Stimulated activated CD4-positive, alpha-beta T cell treated with anti-CD3 and anti-CD28 coated beads, Interleukin-12 subunit alpha, Interleukin-12 subunit beta, amount 100 ng/mL, for 4 hours (primary cell): ENCODE results near the gene CITED4.

ENCODE experiments used
- DNase-seq: peaks from one replicate; pipeline ENCODE4 v3.0.0-alpha.2; 2020

CITED4 gene

DNA sequence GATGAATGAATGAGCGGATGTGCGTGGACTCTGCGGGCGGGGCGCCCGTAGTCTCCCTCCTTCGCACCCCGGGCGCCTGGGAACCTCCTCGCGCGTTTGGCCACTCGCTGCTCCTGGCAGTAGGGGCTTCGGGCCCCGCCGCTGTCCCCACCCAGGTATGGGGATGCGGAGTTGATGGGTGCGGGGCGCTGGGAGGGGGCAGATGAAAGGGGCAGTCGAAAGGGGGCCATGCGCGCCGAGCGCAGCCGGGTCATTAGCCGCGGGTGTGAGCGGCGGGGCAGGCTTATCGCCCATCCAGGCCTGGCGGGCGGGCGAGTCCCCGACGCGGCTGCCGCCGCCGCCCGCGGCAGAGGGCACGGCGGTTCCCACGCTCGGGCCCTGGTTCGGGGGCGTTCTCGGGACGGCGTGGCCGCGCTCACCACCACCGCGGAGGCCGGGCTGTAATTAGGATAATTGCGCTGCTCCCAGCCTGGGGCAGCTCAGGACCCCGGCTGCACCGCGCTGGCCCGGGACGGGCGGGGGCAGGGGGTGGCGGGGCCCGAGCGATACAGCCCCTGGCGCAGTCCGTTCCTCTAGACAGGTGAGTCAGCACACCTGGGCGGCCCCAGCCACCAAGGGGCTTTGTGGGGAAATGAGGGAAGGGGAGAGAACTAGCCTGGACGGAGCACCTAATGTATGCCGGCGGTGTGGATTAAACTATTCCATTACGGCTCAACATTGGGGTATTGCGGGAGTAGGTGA lies 22.1 kb upstream of the CITED4 start:
- no peak for DNase-seq

DNA sequence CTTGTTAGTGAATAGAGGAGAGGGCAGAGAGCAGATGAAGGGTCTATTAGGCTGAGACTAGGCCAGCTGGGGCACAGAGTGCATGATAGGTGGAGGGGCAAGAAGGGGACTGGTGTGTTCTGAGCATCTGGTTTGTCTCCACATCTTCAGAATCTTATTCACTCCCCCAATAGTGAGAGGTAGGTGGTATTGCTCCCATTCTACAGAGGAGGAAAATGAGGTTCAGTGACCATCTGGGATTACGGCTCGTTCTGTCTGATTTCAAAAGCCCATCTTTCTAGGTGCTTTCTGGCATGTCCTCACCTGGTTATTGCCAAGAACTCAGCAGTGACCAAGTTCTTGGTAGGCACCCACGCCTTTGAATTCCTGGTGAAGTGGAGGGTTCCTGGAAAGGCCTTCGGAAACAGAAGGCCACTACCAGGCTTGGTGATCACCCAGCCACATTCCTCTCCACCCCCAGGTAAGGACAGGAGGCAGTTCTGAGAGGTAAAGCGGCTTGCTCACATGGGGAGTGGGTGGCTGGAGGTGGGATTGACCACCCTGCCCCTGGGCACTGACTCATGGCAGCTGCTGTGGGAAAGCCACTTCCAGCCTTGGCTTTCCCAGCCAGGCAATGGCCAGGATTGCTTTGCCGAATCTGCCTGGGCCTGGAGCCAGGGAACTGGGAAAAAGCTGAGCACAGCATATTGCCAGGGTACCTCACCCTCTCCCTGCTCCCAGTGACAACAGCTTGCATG lies 18.8 kb upstream of the CITED4 start:
- DNase-seq, result no peak

DNA sequence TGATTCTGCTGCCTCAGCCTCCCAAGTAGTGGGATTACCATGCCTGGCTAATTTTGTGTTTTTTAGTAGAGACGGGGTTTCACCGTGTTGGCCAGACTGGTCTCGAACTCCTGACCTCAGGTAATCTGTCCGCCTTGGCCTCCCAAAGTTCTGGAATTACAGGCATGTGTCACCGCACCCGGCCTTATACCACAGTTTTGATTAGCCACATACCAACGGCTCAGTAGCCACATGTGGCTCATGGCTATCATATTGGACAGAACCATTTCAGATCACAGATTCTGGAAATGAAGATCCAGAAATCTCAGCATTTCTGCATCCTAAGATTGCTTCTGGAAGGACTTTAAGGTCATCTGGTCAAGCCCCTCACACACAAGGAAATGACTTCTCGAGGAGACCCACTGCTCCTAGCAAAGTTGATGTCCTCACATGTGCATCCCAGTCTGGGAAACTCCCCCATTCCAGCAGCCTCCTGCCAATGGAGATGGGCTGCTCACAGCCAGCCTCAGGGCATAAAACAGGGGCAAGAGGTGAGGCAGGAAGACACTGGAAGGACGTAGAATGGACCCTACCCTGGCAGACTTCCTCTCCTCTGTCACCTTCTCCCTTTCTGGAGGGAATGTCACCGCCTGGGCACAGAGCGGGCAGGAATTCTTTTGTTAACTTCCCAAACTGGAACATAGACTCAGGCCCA lies 17.5 kb upstream of the CITED4 start:
- DNase-seq, result no peak

DNA sequence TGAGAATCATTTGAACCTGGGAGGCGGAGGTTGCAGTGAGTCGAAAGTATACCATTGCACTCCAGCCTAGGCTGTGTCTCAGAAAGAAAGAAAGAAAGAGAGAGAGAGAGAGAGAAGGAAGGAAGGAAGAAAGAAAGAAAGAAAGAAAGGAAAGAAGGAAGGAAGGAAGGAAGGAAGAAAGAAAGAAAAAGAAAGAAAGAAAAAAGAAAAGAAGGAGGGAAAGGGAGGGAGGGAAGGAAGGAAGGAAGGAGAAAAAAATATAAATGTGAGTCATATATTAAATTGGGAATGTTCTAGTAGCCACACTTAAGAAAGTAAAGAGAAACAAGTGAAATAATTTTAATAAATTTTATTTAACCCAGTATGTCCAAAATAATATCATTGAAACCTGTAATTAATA lies 16.7 kb upstream of the CITED4 start:
- DNase-seq, result no peak

DNA sequence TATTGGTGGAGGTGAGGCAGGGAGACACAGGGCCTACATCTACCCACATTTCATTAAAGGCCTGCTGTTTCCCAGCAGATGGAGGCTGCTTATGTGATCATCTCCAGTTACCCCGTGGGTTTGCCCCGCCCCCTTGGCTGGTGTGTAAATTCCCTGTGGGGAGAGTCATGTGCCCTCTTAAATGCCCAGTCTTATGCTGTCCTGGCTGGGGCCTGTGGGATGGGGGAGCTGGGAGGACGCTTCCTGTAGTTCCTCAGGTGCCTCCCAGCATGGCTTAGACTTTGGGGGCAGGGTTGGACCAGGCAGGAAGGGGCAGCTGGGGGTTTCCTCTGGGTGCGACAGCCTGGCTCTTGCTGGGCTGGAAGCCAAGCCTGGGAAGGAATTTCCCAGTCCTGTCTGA lies 15.5 kb upstream of the CITED4 start:
- peak; percentile 33 for DNase-seq

DNA sequence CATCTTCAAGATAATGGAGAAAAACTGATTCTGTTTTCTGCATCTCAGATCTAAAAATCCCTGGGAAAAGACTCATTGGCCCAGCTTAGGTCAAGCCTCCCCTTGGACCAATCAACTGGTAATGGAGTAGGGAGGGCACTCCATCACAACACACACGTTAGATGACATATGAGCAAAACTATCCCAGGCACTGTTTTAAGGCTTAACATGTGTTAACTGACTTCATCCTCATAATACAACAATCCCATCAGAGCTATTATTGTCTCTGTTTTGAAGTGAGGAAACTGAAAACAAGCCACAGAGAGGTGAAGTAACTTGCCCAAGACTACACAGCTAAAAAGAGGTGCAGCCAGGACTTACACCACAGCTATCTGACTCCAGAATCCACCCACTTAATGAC lies 14.7 kb upstream of the CITED4 start:
- DNase-seq, result no peak

DNA sequence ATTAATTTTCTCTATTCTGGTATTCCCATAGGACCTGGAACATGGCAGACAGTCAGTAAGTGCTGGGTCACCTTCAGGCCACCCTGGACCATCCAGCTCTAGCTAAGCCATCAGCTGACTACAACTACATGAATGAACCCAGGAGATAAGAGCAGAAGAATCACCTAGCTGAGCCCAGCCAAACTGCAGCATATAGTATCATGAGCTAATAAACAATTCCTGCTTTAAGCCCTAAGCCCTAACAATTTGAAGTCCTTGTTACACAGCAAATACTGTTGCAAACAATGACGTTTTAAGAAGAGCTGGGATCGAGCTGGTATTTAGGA lies 14.2 kb upstream of the CITED4 start:
- no peak for DNase-seq

DNA sequence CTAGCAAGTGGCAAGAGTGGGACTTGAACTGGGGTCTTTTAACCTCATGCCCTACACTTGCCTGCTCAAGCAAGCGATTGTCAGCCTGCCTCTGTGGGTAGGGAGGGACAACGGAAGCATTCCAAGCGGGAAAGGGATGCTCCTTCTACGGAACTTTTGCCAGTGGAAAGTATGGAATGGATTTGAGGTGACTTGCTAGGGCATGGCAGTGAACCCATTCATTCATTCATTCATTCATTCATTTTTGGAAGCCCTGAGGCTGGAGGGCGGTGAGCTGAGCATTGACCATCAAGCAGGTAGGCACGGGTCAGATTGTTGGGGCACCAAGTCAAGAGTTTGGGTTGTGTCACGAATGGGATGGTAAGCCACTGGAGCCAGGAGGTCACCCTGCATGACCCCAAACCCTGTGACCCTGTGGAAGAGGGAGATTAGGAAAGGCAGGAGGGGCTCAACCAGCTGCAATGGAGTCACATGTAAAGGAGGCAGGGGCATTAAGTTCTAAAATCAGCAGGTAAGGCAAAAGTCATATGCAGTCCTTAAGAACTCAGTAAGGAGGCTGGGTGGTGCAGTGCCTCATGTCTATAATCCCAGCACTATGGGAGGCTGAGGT lies 11.8 kb upstream of the CITED4 start:
- DNase-seq, result no peak

DNA sequence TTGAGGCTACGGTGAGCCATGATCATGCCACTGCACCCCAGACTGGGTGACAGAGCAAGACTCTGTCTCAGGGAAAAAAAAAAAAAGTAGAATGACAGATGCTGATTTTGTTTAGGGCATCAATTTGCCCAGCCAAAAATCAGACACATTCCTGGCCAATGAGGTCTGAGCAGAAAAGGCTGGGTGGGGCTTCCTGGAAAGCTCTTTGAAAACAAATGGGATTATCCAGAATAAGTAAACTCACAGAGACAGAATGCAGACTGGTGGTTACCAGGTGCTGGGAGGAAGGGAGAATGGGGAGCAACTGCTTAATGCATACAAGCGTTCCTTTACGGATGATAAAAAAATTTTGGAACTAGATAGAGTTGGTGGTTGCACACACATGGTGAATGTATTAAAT lies 10.1 kb upstream of the CITED4 start:
- DNase-seq, result no peak

DNA sequence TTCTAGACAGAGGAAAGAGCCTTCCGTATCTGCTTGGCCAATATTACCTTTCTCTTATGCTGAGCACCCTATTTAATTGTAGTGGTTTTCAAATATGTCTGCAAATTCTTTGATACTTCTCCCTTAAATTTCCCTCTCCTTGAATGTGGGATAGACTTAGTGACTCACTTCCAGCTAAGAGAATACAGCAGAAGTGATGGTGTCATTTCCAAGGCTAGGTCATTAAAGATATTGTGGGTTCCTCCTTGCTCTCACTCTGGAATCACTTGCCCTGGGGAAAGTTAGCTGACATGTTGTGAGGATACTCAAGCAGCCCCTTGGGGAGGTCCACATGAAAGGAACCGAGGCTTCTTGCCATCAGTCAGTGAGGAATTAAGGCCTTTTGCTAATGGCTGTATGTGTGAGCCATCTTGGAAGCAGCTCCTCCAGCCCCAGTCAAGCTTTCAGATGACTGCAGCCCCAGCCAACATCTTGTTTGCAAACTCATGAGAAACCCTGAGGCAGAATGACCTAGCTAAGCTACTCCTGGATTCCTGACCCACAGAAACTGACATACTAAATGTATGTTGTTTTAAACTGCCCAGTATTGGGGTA lies 8.1 kb upstream of the CITED4 start:
- DNase-seq, result no peak

DNA sequence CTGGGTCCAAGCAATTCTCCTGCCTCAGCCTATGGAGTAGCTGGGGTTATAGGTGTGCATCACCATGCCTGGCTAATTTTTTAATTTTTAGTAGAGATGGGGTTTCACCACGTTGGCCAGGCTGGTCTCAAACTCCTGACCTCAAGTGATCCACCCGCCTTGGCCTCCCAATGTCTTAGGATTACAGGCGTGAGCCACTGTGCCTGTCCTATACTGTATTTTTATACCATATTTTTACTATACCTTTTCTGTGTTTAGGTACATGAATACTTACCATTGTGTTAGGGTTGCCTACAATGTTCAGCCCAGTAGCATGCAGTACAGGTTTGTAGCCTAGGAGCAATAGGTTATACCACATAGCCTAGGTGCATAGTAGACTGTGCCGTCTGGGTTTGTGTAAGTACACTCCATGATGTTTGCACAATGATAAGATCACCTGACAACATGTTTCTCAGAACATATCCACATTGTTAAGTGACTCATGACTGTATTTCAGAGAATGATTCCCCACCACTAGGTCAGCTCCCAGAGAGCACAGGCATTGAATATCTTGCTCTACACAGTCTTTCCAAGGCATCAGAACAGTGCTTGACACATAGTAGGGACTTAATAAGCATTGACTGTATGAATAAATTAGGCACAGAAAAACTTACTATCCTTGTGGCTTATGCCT lies 6.0 kb upstream of the CITED4 start:
- no peak for DNase-seq

DNA sequence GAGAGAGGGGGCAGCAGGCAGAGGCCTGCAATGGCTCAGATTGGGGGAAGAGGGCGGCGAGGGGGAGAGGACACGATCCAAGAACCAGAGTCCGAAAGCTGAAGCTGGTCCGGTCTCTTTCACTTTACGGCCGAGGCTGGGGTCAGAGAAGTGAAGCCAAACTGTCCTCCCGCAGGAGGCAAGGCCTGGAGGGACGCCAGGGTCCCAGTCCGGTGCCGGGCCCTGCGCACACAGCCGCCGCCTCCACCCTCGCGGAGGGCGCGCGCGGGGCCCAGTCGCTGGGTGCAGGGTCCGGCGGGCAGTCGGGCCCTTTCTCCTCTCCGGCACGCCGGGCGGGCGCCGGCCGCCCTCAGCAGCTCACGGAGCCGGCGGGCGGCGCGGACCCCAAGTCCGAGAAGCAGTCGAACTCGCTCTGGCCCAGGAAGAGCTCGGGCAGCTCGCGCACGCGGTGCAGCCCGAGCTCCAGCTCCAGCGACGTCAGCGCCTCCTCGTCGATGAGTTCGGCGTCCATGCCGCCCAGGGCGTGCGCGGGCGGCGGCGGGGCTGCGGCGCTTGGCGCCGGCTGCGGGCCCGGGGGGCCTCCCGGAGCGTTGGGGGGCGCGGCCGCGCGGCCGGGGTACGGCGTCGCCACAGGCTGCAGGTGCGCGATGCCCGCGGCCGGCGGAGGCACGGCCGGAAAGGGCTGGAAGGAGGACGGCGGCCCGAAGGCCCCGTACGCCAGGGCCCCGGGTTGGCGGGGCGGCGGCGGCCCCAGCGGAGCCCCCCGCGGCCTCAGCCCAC lies 749 bp downstream of the CITED4 start:
- DNase-seq, result peak; percentile 36

DNA sequence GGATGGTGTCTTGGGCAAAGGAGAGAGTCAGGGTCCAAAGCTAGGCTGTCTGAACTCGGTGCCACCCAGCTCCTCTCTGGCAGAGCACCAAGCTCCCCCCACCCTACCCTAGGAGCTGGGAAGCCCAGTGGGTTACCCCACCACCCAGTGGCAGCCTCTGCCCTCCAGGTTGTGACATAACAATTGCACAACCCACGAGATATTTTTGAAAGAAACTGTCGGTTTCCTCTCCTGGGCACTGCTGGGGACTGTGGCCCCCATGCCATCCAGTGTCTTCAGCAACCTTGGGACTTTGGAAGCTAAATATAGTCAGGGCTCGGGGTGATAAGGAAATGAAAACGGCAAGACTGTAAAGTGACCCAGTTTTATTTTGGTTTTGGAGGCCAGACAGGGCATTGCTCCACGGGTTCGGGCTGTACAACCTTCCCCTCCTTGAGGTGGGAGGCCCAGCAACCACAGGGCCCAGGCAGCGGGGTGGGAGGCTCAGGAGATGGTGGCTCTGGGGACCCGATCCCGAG lies 1.4 kb downstream of the CITED4 start:
- DNase-seq, result no peak

DNA sequence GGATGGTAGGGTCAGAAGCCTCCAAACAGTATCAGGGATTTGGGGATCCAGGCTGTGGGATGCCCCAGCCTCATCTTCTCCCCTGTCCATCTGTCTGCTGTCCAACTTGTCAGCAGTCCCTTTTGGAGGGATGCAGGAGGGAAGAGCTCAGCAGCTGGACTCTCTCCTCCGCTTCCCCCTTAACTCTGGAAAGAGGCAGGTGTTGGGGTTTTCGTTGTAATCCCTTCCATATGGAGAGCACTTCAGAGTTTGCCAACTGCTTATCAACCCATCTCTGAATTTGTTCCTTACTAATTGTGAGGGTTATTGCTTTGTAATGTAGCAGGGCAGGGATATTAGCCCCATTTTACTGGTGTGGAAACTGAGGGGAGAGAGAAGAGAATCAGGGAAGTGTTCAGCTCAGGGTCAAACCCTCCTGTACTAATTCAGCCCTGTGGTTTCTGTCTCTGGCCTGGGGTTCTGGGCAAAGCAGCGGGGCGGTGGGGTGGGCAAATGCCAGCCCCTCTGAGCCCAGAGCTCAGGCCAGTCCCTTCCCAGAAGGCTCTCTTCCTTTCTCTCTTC lies 3.2 kb downstream of the CITED4 start:
- no peak for DNase-seq

DNA sequence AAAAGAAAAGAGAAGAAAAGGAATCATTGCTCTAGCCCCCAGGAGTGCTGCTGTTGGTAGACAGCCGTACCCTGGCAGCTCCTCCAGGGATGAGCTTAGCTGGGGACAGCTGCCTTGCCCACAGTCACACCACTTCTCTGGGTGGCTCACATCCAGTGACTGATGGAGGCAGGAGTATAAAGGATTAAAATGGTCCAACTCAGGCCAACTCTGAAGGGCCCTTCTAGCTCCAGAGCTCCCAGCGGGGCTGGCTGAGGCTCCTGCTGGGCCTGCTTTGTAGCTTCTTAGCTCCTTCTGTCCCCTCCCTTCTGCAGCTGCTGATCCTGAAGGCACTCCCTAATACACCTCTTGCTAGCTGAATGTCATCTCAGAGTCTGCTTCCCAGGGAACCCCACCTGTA lies 4.4 kb downstream of the CITED4 start:
- no peak for DNase-seq

DNA sequence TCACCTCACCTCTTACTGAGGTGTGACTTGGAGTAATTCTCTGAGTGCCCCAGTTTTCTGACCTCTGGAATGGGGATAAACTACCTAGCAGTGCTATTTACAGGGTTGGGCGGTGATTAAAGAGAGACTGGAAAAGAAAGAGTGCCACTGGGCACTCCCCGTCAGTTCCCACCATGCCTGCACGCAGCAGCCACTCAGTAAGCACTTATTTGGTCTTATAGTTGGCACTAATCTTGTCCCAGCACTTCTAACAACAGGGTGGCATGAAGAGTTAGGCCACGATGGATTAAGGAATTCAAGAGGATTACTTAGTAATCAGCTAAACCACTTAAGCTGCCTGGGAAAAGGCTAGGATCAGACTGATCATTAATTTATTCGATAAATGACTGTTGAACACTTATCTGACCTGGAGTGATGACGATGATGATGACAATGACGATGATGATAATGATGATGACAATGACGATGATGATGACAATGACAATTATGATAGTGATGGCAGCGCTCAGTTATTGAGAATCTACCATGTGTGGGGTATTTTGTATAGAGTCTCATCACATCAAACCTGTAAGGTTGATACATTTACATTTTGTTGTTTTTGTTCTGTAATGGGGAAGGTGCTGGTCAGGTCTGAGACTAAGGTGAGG lies 5.4 kb downstream of the CITED4 start:
- DNase-seq, result no peak

DNA sequence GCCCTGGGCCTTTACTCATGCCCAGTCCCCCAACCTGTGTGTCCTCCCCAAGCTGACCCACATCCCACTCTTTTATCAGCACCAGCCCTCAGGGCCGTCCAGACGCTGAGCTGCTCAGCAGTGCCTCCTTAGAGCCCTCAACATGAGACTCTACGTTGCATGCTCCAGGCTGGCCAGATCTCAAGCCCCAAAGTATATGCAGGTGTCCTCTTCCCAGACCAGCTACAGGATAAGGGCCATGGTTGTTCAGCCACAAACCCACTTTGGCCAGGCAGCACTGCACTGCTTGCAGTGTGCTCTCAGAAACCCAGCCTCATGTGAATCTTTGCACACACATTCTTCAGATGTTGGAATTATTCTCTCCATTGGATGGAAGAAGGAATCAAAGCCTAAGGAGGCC lies 6.0 kb downstream of the CITED4 start:
- DNase-seq, result no peak

DNA sequence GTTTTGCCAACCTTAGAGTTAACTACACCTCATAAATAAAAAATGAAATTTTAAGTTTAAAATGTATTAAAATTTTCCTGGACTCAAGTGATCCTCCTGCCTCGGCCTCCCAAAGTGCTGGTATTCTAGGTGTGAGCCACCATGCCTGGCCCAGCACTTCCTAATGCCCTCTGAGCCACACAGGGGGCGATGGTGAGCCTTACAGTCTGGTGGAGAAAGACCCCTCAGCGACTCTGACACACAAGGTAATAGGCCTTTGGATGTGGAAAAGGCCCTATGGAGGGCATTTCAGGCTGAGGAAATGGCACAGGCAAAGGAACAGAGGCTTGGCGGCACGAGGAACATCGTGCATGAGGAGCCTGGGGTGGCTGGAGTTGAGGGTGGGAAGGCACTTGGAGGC lies 6.7 kb downstream of the CITED4 start:
- DNase-seq, result peak; percentile 12

DNA sequence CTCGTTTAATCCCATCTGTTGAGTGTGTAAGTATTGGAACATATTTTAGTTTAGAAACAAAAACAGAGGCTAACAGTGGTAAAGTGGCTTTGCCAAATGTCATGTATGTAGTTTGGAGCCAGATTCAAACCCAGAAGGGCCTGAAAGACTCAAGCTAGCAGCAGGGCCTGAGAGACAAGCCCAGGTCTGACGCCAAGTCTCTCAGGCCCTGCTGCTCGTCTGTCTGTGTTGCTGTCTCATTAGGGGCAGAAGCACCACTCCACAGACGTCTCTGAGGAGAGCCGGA lies 8.3 kb downstream of the CITED4 start:
- no peak for DNase-seq

DNA sequence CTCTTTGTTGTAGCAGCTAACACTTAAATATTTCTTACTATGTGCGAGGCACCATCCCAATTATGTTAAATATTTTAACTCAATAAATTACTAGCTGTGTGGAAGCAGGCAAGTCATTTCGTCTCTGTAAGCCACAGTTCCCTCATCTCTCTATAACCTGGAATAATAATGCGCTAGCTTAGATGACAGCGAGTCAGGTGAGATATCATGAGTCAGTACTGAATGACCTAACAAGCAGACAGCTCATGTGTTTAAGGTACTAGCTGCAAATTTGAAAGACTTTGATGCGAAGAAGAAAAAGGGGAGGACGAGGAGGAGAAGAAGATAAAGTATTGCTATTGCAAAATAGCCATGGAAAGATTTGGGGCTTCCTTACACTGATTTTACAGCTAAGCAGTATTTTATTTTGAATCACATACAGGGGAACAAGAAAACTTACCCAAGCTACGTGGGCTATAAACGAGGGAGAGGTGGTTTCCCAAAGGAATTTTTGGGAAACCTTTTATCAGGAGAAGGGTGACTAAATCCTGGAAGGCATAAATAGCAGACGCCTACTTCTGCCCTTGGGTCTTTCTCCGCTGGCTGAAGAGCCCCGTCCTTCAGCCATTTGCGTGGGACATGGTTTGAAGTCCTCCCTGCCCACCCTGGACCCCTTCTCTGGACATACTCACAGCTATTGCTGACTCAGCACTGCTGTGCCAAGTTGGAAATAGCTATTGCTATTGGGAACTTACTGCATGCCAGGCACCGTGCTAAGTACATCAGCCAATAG lies 8.9 kb downstream of the CITED4 start:
- DNase-seq, result no peak
